Stimulated activated CD8-positive, alpha-beta memory T cell treated with anti-CD3 and anti-CD28 coated beads, Interleukin-4, amount 100 ng/mL, for 48 hours (primary cell): ENCODE results near the gene SLC6A11.

Source experiments
- DNase-seq: peaks from one replicate; pipeline ENCODE4 v3.0.0-alpha.2; 2020

SLC6A11 gene

GRCh38 chr3:10845001-10845761, 29.2 kb downstream of the SLC6A11 start:
- DNase-seq, result no peak

GRCh38 chr3:10845839-10846656, 30.0 kb downstream of the SLC6A11 start:
- DNase-seq, result no peak

- no peak for DNase-seq
Measured at GRCh38 chr3:10846657-10846975, 30.6 kb downstream of the SLC6A11 start.

GRCh38 chr3:10848261-10848660, 32.2 kb downstream of the SLC6A11 start:
- peak; percentile 40 for DNase-seq

- no peak for DNase-seq
Measured at GRCh38 chr3:10852066-10852808, 36.2 kb downstream of the SLC6A11 start.

- no peak for DNase-seq
Measured at GRCh38 chr3:10855083-10855870, 39.2 kb downstream of the SLC6A11 start.

- no peak for DNase-seq
Measured at GRCh38 chr3:10855871-10856662, 40.0 kb downstream of the SLC6A11 start.

- DNase-seq, result no peak
Measured at GRCh38 chr3:10857235-10857634, 41.2 kb downstream of the SLC6A11 start.

- DNase-seq, result no peak
Measured at GRCh38 chr3:10858091-10858490, 42.1 kb downstream of the SLC6A11 start.

- DNase-seq, result no peak
Measured at GRCh38 chr3:10867384-10867783, 51.4 kb downstream of the SLC6A11 start.

- no peak for DNase-seq
Measured at GRCh38 chr3:10869460-10869859, 53.4 kb downstream of the SLC6A11 start.

GRCh38 chr3:10870296-10870695, 54.3 kb downstream of the SLC6A11 start:
- DNase-seq, result no peak

GRCh38 chr3:10873415-10873814, 57.4 kb downstream of the SLC6A11 start:
- no peak for DNase-seq

GRCh38 chr3:10875914-10876313, 59.9 kb downstream of the SLC6A11 start:
- no peak for DNase-seq

- DNase-seq, result no peak
Measured at GRCh38 chr3:10876661-10877060, 60.6 kb downstream of the SLC6A11 start.

- DNase-seq, result no peak
Measured at GRCh38 chr3:10882851-10883250, 66.8 kb downstream of the SLC6A11 start.

- DNase-seq, result peak; percentile 33
Measured at GRCh38 chr3:10883478-10884234, 67.6 kb downstream of the SLC6A11 start.

GRCh38 chr3:10887015-10887414, 71.0 kb downstream of the SLC6A11 start:
- no peak for DNase-seq

GRCh38 chr3:10888518-10889090, 72.6 kb downstream of the SLC6A11 start:
- DNase-seq, result no peak

- DNase-seq, result no peak
Measured at GRCh38 chr3:10889206-10889960, 73.4 kb downstream of the SLC6A11 start.
